CD14-positive monocyte (primary cell): ENCODE results near the gene GBGT1. TPM values are rescaled to one million over a fixed set of nuclear protein-coding genes. Genes with fewer than 3 reads are reported as not detected.

ENCODE experiments used
- DNase-seq, 3 donors: peaks; one replicate each; pipeline ENCODE4 v3.0.0-alpha.2; 2011 to 2022
- H2AFZ ChIP-seq: 2 replicates; pipeline ENCODE4 v1.6.0; 2012; ENCODE audit warnings: mild to moderate bottlenecking, low read depth, low read length, inconsistent platforms; ENCODE audit not compliant: insufficient read depth, poor library complexity, severe bottlenecking
- H3K27ac ChIP-seq, 2 donors: 1 replicate in 1 of 2; 2 replicates in 1 of 2; pipeline ENCODE4 v1.5.1; 2012 to 2013; ENCODE audit warnings: low read length in 2 of 2, control low read depth in 1 of 2, inconsistent platforms in 1 of 2, low read depth in 1 of 2, mild to moderate bottlenecking in 1 of 2
- H3K27me3 ChIP-seq, 2 donors: one replicate each; pipeline versions ENCODE4 v1.6.0 to v1.6.1; 2011 to 2013; ENCODE audit warnings: low read length in 2 of 2; ENCODE audit not compliant: control insufficient read depth in 2 of 2, insufficient read depth in 2 of 2
- H3K36me3 ChIP-seq, 2 donors: replicated peaks in 1 of 2; 1 replicate in 1 of 2; 2 replicates in 1 of 2; pipeline versions ENCODE4 v1.5.1 to v1.6.1; 2012 to 2013; ENCODE audit warnings: low read length in 2 of 2, control low read depth in 1 of 2, inconsistent platforms in 1 of 2, mild to moderate bottlenecking in 1 of 2; ENCODE audit not compliant: insufficient read depth in 2 of 2, control insufficient read depth in 1 of 2
- H3K4me1 ChIP-seq, 2 donors: 1 replicate in 1 of 2; 2 replicates in 1 of 2; pipeline versions ENCODE4 v1.5.1 to v1.6.1; 2012 to 2013; ENCODE audit warnings: low read length in 2 of 2, control low read depth in 1 of 2, inconsistent platforms in 1 of 2, mild to moderate bottlenecking in 1 of 2, moderate library complexity in 1 of 2; ENCODE audit not compliant: insufficient read depth in 2 of 2, control insufficient read depth in 1 of 2
- H3K4me2 ChIP-seq: replicated peaks from 2 replicates; pipeline ENCODE3; 2012; ENCODE audit warnings: low read length, moderate library complexity, mild to moderate bottlenecking; ENCODE audit not compliant: poor library complexity, severe bottlenecking; ENCODE audit errors: extremely low read depth
- H3K4me3 ChIP-seq, 3 experiments: fragments of 200-600 bp in 1 of 3; sonication (generic) in 1 of 3; replicated peaks in 1 of 3; 1 replicate in 2 of 3; 2 replicates in 1 of 3; pipeline ENCODE4 v1.5.1; 2011 to 2013; ENCODE audit warnings: low read length in 3 of 3, mild to moderate bottlenecking in 3 of 3, control low read depth in 2 of 3, low read depth in 2 of 3, inconsistent platforms in 1 of 3, moderate library complexity in 1 of 3
- H3K79me2 ChIP-seq: 2 replicates; pipeline ENCODE4 v1.6.0; 2012; ENCODE audit warnings: mild to moderate bottlenecking, control low read depth, inconsistent platforms, low read length, moderate library complexity; ENCODE audit not compliant: insufficient read depth
- H3K9ac ChIP-seq: 2 replicates; pipeline ENCODE4 v1.6.0; 2017; ENCODE audit warnings: low read length, mild to moderate bottlenecking; ENCODE audit not compliant: insufficient read depth, poor library complexity, severe bottlenecking
- H3K9me3 ChIP-seq, 2 donors: replicated peaks in 1 of 2; 1 replicate in 1 of 2; 2 replicates in 1 of 2; pipeline versions ENCODE4 v1.5.1 to v1.6.1; 2012 to 2013; ENCODE audit warnings: low read length in 2 of 2, control low read depth in 1 of 2; ENCODE audit not compliant: control insufficient read depth in 1 of 2, insufficient read depth in 1 of 2
- H4K20me1 ChIP-seq: 2 replicates; pipeline ENCODE4 v1.6.0; 2012; ENCODE audit warnings: mild to moderate bottlenecking, low read length, control low read depth, moderate library complexity; ENCODE audit not compliant: insufficient read depth
- H3K27ac Mint-ChIP-seq, 7 donors: one replicate each; pipeline ENCODE4 v1.8.0; 2020; ENCODE audit warnings: mild to moderate bottlenecking in 7 of 7, mixed read lengths in 7 of 7, moderate library complexity in 6 of 7, inconsistent platforms in 2 of 7
- H3K27me3 Mint-ChIP-seq, 3 donors: one replicate each; pipeline ENCODE4 v1.8.0; 2021 to 2022; ENCODE audit warnings: low read depth in 3 of 3, mild to moderate bottlenecking in 3 of 3, mixed read lengths in 3 of 3, moderate library complexity in 3 of 3, inconsistent platforms in 1 of 3
- H3K36me3 Mint-ChIP-seq, 2 donors: one replicate each; pipeline ENCODE4 v1.8.0; 2020; ENCODE audit warnings: mixed read lengths in 2 of 2, inconsistent platforms in 1 of 2, mild to moderate bottlenecking in 1 of 2
- H3K4me1 Mint-ChIP-seq: one replicate; pipeline ENCODE4 v1.8.0; 2020; ENCODE audit warnings: mild to moderate bottlenecking, mixed read lengths
- H3K4me3 Mint-ChIP-seq, 2 donors: one replicate each; pipeline ENCODE4 v1.8.0; 2020; ENCODE audit warnings: mild to moderate bottlenecking in 2 of 2, mixed read lengths in 2 of 2, moderate library complexity in 1 of 2
- H3K9me3 Mint-ChIP-seq, 7 donors: one replicate each; pipeline ENCODE4 v1.8.0; 2020 to 2022; ENCODE audit warnings: mixed read lengths in 7 of 7, mild to moderate bottlenecking in 6 of 7, moderate library complexity in 6 of 7, inconsistent platforms in 2 of 7
- WGBS: methylation state at CpG from one replicate; pipeline ENCODE4 v1.1.5; 2013; ENCODE audit warnings: missing lambda C conversion rate; ENCODE audit not compliant: insufficient coverage; 5-methylcytosine and 5-hydroxymethylcytosine counted together
- intact Hi-C, 2 donors: fragments of 100-400 bp; cut with micrococcal nuclease; formaldehyde crosslinking; loops; one replicate each; pipeline versions ENCODE4 v1.15.0 to v1.15.1; 2023
- polyA plus RNA-seq, 3 donors: library from polyadenylated mRNA; depleted of rRNA in 1 of 3; unstranded in 2 of 3; stranded (reverse) in 1 of 3; fragments of 300-500 nt in 2 of 3; fragments of >200 nt in 1 of 3; fragmentation: Illumina TruSeq in 2 of 3; gene quantifications; 1 replicate in 2 of 3; 2 replicates in 1 of 3; pipeline ENCODE4 v1.2.3, GENCODE V29; 2012 to 2021
- TF ChIP-seq, protein P1 (sequence below): fragments of 200-600 bp; IDR thresholded peaks from one replicate; pipeline ENCODE4 v1.8.0; 2022; ENCODE audit warnings: antibody characterized with exemption, mild to moderate bottlenecking

Gene GBGT1
- polyA plus RNA-seq, 3 donors = 7.1 to 40.1 (median 8.0) TPM

DNA sequence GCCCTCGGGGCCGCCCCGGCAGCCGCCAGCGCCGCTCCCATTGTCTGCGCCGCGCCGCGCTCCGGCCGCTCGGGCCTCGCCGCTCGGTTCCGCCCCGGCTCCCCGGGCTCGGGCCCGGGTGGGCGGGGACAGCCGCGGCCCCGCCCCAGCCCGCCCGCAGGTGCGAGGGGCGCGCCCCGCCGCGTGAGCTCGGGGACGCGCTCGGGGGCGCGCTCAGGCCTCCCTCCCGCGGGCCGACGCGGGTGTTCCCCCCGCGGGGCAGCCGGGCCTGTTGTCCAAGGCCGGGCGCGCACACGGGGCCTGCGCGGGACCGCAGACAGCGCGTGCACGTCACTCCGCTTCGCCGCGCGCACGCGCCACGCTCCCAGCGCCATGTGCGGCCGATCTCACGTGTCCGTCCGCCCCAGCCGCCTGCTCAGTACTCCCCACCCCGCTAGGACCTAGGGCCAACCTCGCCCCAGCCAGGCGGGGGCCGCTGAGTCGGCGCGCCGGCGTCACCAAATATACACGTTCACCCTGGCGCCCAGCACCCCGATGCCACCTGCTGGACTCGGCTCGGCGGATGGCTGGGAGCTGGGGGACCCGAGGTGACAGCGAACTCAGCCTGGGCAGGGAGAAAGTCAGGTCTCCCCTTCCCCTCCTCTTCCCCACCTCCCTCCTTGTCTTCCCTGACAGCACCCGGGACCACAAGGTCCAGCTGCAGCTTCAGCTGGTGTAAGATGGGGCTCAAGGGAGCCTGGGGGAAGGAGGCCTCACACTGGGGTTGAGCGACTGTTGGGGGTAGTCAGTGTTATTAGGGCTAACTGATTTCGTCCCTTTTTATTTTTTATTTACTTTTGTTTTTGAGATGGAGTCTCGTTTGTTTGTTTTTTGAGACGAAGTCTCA lies 14.3 kb downstream of the GBGT1 start:
- Histone ChIP-seq H3K36me3 (peaks cover 6 to 9% of the 10 kb centered on the region in 2 donors), H3K27me3 (no peaks in the 10 kb centered on the region), H3K4me1 (peaks cover 26 to 33% of the 10 kb centered on the region in 2 donors), H3K4me3 (peak overlapping the region; percentile 18 to 58 (median 19)), H3K4me2 (peak overlapping the region; percentile 91), H2AFZ (peak overlapping the region; percentile 69), H3K79me2 (no peaks in the 10 kb centered on the region), H3K9ac (peak overlapping the region; percentile 37), H4K20me1 (peaks cover 51% of the 10 kb centered on the region), H3K27ac (peak overlapping the region; percentile 43 to 46), H3K9me3 (no peaks in the 10 kb centered on the region)
- Mint-ChIP-seq H3K4me3 (peak overlapping the region; percentile 67 to 71), H3K4me1 (peaks cover 31% of the 10 kb centered on the region), H3K9me3 (no peaks in the 10 kb centered on the region), H3K27me3 (peaks cover 4 to 18% (median 4%) of the 10 kb centered on the region in 3 donors), H3K27ac (peak overlapping the region in 4 of 7 donors; percentile 24 to 61 (median 36)), H3K36me3 (peaks cover 4 to 9% of the 10 kb centered on the region in 2 donors)
- WGBS = 1% methylated on average over 90 of the region's 95 CpGs
- TF ChIP-seq, protein P1, sequence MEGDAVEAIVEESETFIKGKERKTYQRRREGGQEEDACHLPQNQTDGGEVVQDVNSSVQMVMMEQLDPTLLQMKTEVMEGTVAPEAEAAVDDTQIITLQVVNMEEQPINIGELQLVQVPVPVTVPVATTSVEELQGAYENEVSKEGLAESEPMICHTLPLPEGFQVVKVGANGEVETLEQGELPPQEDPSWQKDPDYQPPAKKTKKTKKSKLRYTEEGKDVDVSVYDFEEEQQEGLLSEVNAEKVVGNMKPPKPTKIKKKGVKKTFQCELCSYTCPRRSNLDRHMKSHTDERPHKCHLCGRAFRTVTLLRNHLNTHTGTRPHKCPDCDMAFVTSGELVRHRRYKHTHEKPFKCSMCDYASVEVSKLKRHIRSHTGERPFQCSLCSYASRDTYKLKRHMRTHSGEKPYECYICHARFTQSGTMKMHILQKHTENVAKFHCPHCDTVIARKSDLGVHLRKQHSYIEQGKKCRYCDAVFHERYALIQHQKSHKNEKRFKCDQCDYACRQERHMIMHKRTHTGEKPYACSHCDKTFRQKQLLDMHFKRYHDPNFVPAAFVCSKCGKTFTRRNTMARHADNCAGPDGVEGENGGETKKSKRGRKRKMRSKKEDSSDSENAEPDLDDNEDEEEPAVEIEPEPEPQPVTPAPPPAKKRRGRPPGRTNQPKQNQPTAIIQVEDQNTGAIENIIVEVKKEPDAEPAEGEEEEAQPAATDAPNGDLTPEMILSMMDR = peak; percentile 44
- intact Hi-C loops = loop anchor here (2.0 to 5.0 kb wide), 2 partner anchors 13 to 117 kb away; partner anchors contain the start of genes GTF3C5 (in 2 of the 2) and GBGT1 (in 1 of the 2)
- peak; percentile 89 to 94 (median 90) for DNase-seq
